Glomerular visceral epithelial cell (primary cell): Measurements from ENCODE around the gene FAM47E.
"Not testable (repeated sequence)": the region's sequence is repeated elsewhere in the genome, so short reads cannot be mapped to it uniquely, and the experiment has no call there.

ENCODE experiments used
- DNase-seq: peaks from one replicate; pipeline ENCODE4 v3.0.0-alpha.2; 2016; ENCODE audit errors: extremely low spot score

FAM47E gene

DNA sequence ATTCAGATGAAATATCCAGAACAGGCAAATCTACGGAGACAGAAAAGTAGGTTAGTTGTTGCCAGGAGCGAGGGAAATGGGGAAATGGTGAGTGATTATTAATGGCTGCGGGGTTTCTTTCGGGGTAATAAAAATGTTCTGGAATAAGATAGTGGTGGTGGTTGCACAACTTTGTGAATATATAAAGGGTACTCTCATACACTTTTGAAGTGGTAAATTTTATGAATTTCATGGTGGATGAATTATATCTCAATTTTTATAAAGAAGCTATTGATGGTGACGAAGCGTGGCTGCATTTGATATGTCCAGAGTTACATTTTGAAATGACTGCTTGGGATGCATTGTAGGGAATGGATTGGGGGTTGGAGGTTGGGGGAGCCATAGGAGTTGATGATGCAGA, 16.3 kb downstream of the FAM47E start:
- no peak for DNase-seq

DNA sequence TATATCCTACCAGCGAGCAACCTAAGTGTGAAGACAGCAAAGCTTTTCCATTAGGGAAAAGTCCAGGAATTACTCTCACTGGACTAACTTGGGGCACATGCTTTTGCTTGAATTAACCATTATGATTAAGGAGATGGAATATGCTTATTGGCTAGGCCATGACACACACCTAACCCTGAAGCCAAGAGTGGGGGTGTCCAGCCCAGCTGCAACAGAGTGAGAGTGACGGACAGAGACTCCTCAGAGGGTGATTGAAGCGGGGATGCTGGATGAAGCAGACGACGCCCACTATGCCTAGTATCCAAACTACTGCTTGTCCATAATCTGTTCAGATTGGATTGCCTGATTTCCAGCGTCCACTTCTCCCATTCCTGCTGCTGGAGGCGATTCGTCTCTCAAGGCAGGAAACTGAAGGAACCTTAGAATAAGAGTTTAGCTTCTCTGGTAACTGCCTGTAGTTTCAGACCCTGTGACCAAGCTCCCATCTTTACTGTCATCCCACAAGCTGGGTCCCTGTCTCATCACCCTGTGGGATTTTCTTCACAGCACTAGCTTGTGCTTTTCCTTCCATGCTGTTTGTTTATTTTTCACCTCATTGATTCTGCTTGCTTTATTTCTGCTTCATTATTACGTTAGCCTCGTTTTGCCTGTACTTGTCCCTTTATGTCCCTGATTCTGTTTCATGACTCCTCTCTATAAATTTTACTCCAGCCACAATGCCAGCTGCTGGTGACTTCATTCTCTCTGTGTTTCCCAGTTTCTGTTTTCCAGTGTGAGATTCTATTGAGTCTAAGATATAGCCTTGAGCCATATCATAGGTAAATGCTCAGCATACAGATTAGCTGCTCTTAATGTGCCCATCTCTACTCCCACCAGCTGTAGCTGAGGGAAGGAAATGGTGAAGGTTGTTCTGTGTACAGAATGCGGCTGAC, 19.0 kb downstream of the FAM47E start:
- DNase-seq: no peak

- no peak for DNase-seq
Measured at GRCh38 chr4:76271248-76271647, 19.7 kb downstream of the FAM47E start.

DNA sequence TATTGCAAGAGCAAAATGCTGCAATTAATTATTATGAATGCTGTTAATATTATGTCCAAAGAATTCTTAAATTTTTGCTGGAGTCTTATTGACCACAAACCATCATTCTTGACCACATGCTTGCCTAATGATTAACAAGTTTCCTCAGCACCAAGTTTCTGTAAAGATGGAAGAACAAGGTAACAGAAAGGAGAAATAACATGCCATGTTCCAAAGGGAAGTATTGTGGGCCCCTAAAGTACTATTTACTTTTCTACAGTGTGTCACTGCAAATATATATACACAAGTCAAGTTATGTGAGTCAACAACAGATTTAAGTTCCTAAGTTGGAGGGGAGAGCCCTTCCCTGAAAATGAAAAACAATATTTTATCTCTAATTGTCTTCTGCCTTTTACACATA, 20.6 kb downstream of the FAM47E start:
- DNase-seq: peak; percentile 10

DNA sequence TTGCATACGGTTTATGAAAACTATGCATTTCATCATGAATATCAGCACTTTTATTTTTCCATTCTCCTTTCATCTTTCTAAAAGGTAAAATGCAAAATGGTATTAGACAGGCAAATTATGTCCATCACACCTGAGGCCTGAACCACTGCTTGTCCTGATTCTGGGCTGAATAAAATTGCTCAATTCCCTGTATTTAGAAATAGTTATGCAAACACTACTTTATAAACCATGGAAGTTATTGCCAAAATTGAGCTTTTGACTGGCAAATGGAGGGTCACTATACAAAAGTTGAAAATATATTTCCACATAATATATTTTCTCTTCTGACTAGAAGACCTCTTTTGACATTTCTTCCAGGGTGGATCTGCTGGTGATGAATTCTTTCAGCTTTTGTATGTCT, 21.1 kb downstream of the FAM47E start:
- DNase-seq: no peak

DNA sequence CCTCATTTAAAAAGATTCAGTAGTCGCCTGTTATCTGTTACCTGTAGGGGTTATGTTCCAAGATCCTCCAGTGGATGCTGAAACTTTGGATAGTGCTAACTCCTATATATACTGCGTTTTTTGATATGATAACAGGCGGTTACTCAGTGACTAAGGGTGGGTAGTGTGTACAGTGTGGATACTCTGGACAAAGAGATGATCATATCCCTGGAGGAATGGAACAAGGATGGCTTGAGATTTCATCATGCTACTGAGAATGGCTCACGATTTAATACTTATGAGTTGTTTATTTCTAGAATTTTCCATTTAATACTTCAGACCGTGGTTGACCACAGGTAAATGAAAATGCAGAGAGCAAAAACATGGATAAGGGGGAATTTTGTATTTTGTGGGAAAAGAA, 21.5 kb downstream of the FAM47E start:
- no peak for DNase-seq

GRCh38 chr4:76275486-76276124, 24.1 kb downstream of the FAM47E start:
- no peak for DNase-seq

DNA sequence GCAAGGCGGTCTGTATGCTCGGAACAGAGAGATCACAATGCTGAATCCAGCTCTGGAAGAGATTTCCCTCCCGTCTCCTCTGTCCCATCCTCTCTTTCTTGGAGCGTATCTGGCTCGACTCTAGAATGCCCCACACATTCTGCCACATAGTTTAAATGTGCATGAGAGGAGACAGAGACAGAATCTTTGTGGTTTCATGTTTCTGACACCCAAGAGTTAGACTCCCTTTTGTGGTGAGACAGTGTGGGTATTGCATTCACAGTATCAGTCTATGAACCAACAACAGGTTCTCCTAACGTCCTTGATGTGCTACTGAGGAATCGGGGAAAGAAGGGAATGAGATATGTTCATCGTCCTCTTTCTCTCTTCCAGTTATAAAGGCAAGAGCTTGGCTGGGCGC, 25.3 kb downstream of the FAM47E start:
- DNase-seq: no peak

DNA sequence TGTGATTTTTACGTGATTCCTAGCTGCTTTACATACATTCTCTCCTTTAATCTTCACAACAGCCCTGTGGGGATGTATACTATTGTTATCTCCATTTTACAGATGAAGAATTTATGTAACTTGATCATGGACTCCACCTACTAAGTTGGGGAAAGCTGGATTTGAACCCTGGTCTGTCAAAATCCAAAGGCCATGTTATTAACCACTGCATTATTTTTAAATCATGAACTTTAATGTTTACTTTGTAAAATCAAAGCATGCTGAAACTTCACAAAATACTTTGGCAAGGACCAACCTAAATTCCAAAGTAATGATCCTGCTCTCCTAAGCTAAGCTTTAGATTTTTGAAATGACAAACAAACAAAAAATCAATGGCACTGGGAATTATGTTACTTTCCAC, 26.1 kb downstream of the FAM47E start:
- DNase-seq: no peak

GRCh38 chr4:76278583-76278982, 27.1 kb downstream of the FAM47E start:
- DNase-seq: no peak

GRCh38 chr4:76279462-76279861, 27.9 kb downstream of the FAM47E start:
- no peak for DNase-seq

GRCh38 chr4:76280488-76281441, 29.2 kb downstream of the FAM47E start:
- DNase-seq: no peak

DNA sequence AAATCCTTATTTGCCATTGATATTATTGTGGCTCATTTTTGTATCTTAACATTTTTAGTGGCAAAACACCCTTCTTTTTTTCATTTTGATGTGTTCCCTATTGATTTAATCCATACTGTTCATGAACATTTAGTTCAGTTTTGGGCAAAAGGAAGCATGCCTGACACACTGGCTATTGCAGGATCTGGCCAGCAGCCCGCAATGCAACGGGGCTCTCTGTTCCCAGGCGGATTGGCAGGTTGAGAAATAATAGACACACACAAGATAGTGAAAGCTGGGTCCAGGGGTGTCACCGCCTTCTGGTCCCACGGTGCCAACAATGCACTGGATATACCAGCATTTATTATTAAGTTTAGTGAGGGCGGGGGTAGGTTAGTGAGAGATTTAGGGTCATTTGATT, 30.1 kb downstream of the FAM47E start:
- DNase-seq: not testable (repeated sequence)

DNA sequence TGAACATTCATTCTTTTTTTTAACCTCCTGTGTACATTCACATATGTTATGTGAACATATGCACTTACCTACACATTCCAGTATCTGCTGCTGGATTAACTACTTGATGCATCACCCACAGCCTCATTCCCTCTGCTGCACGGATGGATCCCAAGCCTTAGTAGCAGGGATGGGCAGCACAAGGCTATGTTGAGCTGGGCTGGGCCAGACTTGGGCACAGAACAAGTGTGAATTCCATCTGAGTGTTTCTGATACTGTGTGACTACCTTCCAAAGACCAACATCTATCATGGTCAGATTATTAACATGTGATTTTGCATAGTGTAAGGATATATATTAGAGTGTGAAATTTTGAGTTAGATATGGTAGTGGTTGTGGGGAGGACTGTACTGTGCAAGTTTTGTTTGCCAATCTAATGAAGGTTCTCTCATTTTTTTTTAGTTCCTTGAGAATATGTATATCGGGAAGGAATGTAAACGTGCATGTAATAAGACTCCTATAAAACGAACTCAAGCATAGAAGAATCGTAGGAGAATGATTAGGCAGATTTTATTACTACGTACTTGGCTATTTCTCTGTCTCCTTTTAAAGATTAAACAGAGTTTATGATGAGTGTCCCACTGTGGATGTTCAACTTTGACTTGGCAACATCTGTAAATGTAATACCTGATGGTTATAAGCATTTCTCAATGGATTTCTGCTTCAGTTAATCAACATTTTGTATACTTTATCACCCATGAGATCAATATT, 31.6 kb downstream of the FAM47E start:
- DNase-seq: no peak

GRCh38 chr4:76283900-76284299, 32.4 kb downstream of the FAM47E start:
- DNase-seq: no peak

DNA sequence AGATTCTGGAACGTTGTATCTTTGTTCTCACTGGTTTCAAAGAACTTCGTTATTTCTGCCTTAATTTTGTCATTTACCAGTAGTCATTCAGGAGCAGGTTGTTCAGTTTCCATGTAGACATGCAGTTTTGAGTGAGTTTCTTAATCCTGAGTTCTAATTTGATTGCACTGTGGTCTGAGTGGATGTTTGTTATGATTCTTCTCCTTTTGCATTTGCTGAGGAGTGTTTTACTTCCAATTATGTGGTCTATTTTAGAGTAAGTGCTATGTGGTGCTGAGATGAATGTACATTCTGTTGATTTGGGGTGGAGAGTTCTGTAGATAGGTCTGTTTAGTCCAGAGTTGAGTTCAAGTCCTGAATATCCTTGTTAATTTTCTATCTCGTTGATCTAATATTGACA, 36.3 kb downstream of the FAM47E start:
- DNase-seq: not testable (repeated sequence)

GRCh38 chr4:76292730-76293129, 41.2 kb downstream of the FAM47E start:
- DNase-seq: no peak

DNA sequence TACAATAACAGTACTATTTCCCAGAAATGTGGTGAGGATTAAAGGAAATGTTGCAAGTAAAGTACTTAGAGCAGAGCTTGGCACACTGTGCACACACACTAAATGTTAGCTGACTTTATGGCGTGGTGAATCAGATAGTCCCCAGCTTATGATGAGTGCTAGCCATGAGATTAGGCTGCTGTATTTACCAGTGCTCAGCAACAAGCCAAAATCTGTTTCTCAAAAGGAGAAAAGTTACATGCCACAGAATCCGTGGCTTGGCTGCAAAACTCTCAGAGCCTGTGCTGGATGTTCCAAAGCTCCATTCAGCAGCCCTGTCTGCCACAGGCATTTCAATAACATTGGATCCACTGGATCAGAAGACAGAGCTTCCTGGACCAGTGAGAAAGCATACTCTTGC, 42.3 kb downstream of the FAM47E start:
- no peak for DNase-seq

DNA sequence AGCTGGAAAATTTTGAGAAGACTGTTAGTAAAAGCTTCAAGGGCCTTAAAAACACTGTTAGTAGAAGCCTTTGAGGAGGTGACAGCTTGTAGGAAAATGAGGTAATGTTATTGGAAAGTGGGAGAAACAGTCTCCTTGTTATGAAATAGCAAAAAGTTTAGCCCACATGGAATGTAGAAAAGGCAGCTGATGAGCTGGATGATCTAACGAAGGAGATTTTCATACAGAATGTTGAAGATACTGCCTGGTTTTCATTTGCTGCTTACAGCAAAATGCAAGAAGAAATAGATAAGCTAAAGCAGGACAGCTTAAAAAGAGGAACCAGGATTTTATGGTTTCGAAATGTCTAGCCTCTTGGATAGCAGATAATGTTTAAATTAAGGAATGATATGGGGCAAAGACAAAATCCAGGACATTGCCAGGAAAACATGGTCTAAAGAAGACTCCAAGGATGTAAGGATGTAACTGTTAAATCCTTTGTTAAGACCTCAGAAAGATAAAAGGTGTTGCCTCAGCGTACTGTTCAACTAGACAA, 44.8 kb downstream of the FAM47E start:
- DNase-seq: no peak

GRCh38 chr4:76298227-76298626, 46.7 kb downstream of the FAM47E start:
- DNase-seq: no peak

- no peak for DNase-seq
Measured at GRCh38 chr4:76300012-76300411, 48.5 kb downstream of the FAM47E start.
